ENCODE measurements around the gene RWDD2A.

The RWDD2A gene

DNA sequence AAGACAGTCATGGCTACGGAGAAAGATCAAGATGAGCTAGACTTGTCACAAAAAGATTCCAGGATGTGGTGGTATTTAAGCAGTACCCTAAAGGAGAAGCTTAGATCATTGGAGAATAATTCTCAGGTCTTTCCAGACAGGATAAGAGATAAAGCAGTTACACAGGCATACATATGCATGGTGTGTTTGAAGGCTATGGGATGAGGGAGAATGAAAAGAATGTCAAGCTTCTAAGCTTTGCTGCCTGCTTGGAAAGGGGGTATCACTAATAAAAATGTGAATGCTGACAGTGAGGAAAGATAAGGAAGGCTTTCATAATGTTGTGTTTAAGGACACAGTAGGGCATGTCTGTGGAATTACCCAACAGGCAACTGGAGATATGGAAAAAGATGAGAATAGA lies 28.1 kb downstream of the RWDD2A start:
- Histone ChIP-seq H2AK5ac (ENCODE audit: low read length, severe bottlenecking) (no peak overlapping the region), H3K27me3 (ENCODE audit: control insufficient read depth in 1 of 2, insufficient read depth in 1 of 2, low read length in 2 of 2) (no peaks in the 10 kb centered on the region), H4K8ac (ENCODE audit: low read length) (no peak overlapping the region), H3K4ac (ENCODE audit: low read depth in 1 of 2, low read length in 2 of 2) (no peak overlapping the region), H3K4me1 (ENCODE audit: control insufficient read depth, insufficient read depth, low read depth, low read length) (no peaks in the 10 kb centered on the region), H4K91ac (ENCODE audit: low read length) (no peak overlapping the region), H3K9me3 (ENCODE audit: control insufficient read depth, low read length) (no peaks in the 10 kb centered on the region), H3K4me3 (ENCODE audit: insufficient read depth in 1 of 2, low read depth in 1 of 2, low read length in 2 of 2) (no peak overlapping the region), H3K18ac (ENCODE audit: low read depth in 1 of 2, low read length in 2 of 2) (no peak overlapping the region), H2BK12ac (ENCODE audit: low read length in 2 of 2) (no peak overlapping the region), H3K36me3 (ENCODE audit: control insufficient read depth in 1 of 2, insufficient read depth in 2 of 2, low read depth in 1 of 2, low read length in 2 of 2) (peaks cover 0 to 20% of the 10 kb centered on the region in 2 experiments), H2BK15ac (ENCODE audit: low read depth, poor library complexity, severe bottlenecking) (no peak overlapping the region), H3K79me1 (replicated peaks; ENCODE audit: low read length, poor library complexity, severe bottlenecking) (no peaks in the 10 kb centered on the region), H3K4me2 (ENCODE audit: low read length, poor library complexity, severe bottlenecking) (no peak overlapping the region), H2BK120ac (ENCODE audit: low read depth, low read length) (no peak overlapping the region), H3K14ac (ENCODE audit: low read length in 2 of 2) (no peak overlapping the region), H3K9ac (ENCODE audit: low read length) (no peak overlapping the region), H2BK5ac (ENCODE audit: low read depth, low read length, poor library complexity, severe bottlenecking) (no peak overlapping the region), H2AFZ (ENCODE audit: low read depth, low read length) (no peak overlapping the region), H3K23ac (ENCODE audit: low read length in 2 of 2) (no peak overlapping the region), H3K27ac (ENCODE audit: low read length, poor library complexity, severe bottlenecking) (no peak overlapping the region)
- WGBS = 77% methylated on average over 1 of the region's 1 CpG
- peak; percentile 5 for DNase-seq

DNA sequence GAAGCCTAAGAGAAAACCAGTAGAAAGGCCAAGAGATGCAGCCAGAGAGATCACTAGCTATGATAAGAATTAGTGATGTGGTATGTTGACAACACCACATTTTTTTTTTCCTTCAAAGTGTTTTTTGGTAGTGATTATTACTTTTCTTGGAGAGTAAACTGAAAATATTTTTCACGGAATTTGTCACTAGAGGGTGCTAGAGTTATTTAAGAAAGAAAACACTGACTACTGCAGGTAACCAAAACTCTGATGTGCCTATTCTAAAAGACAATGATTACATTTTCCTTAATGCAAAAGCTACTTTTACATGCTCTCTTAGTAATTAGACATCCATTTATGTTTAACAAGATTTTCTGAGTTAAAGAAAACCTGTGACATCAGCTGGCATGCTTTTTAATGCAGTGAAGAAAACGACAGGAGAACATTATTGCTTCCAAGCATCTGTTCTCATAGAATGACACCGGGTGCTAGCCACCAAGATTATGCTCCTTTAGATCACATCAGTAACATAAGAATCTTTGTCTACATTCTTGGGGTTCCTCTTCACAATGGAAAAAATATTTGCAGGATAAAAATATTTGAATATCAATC lies 28.8 kb downstream of the RWDD2A start:
- Histone ChIP-seq H4K91ac (ENCODE audit: low read length) (no peak overlapping the region), H2BK120ac (ENCODE audit: low read depth, low read length) (no peak overlapping the region), H2BK12ac (ENCODE audit: low read length in 2 of 2) (no peak overlapping the region), H3K27ac (ENCODE audit: low read length, poor library complexity, severe bottlenecking) (no peak overlapping the region), H3K4me3 (ENCODE audit: insufficient read depth in 1 of 2, low read depth in 1 of 2, low read length in 2 of 2) (no peak overlapping the region), H3K4me1 (ENCODE audit: control insufficient read depth, insufficient read depth, low read depth, low read length) (no peaks in the 10 kb centered on the region), H2AK5ac (ENCODE audit: low read length, severe bottlenecking) (no peak overlapping the region), H3K18ac (ENCODE audit: low read depth in 1 of 2, low read length in 2 of 2) (no peak overlapping the region), H3K36me3 (ENCODE audit: control insufficient read depth in 1 of 2, insufficient read depth in 2 of 2, low read depth in 1 of 2, low read length in 2 of 2) (peaks cover 0 to 20% of the 10 kb centered on the region in 2 experiments), H3K79me1 (replicated peaks; ENCODE audit: low read length, poor library complexity, severe bottlenecking) (no peaks in the 10 kb centered on the region), H3K9ac (ENCODE audit: low read length) (no peak overlapping the region), H3K14ac (ENCODE audit: low read length in 2 of 2) (no peak overlapping the region), H3K27me3 (ENCODE audit: control insufficient read depth in 1 of 2, insufficient read depth in 1 of 2, low read length in 2 of 2) (no peaks in the 10 kb centered on the region), H3K4ac (ENCODE audit: low read depth in 1 of 2, low read length in 2 of 2) (no peak overlapping the region), H3K23ac (ENCODE audit: low read length in 2 of 2) (no peak overlapping the region), H2BK15ac (ENCODE audit: low read depth, poor library complexity, severe bottlenecking) (no peak overlapping the region), H3K9me3 (ENCODE audit: control insufficient read depth, low read length) (no peaks in the 10 kb centered on the region), H2AFZ (ENCODE audit: low read depth, low read length) (no peak overlapping the region), H4K8ac (ENCODE audit: low read length) (no peak overlapping the region), H2BK5ac (ENCODE audit: low read depth, low read length, poor library complexity, severe bottlenecking) (no peak overlapping the region), H3K4me2 (ENCODE audit: low read length, poor library complexity, severe bottlenecking) (no peak overlapping the region)
- WGBS = 94% methylated on average over 2 of the region's 3 CpGs
- peak; percentile 55 for DNase-seq

DNA sequence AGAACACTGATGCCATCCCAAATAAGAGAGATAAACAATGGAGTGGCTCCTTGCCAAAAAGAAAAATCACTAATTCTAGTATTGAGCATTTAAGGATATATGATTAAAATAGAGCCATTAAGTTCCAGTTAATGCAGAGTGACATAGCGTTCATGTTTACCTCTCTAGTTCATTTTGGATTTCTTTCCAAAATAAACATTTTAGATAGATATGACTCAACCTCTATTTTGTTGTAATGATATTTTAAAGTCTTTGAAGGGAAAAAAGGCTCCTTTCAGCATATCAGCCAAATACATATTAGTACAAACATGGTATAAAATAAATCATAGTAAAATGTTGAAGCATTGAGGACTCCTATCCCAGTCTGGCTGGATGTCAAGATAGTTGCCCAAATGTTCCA lies 33.4 kb downstream of the RWDD2A start:
- H3K23ac ChIP-seq (ENCODE audit: low read length in 2 of 2) = no peak overlapping the region
- no peak for DNase-seq
- no peak overlapping the region for H4K8ac ChIP-seq (ENCODE audit: low read length)
- no CpG with 5 or more reads among the region's 1 CpG for WGBS
- no peaks in the 10 kb centered on the region for H3K27me3 ChIP-seq (ENCODE audit: control insufficient read depth in 1 of 2, insufficient read depth in 1 of 2, low read length in 2 of 2)
- no peaks in the 10 kb centered on the region for H3K9me3 ChIP-seq (ENCODE audit: control insufficient read depth, low read length)
- H3K9ac ChIP-seq (ENCODE audit: low read length) = no peak overlapping the region
- H2BK5ac ChIP-seq (ENCODE audit: low read depth, low read length, poor library complexity, severe bottlenecking) = no peak overlapping the region
- H3K79me1 ChIP-seq (replicated peaks; ENCODE audit: low read length, poor library complexity, severe bottlenecking) = no peaks in the 10 kb centered on the region
- peaks cover 0 to 17% of the 10 kb centered on the region in 2 experiments for H3K36me3 ChIP-seq (ENCODE audit: control insufficient read depth in 1 of 2, insufficient read depth in 2 of 2, low read depth in 1 of 2, low read length in 2 of 2)
- H3K27ac ChIP-seq (ENCODE audit: low read length, poor library complexity, severe bottlenecking) = no peak overlapping the region
- H3K4me1 ChIP-seq (ENCODE audit: control insufficient read depth, insufficient read depth, low read depth, low read length) = no peaks in the 10 kb centered on the region
- H2AK5ac ChIP-seq (ENCODE audit: low read length, severe bottlenecking) = no peak overlapping the region
- no peak overlapping the region for H3K4me3 ChIP-seq (ENCODE audit: insufficient read depth in 1 of 2, low read depth in 1 of 2, low read length in 2 of 2)
- no peak overlapping the region for H2BK12ac ChIP-seq (ENCODE audit: low read length in 2 of 2)
- no peak overlapping the region for H2BK120ac ChIP-seq (ENCODE audit: low read depth, low read length)
- H4K91ac ChIP-seq (ENCODE audit: low read length) = no peak overlapping the region
- no peak overlapping the region for H3K4ac ChIP-seq (ENCODE audit: low read depth in 1 of 2, low read length in 2 of 2)
- H3K4me2 ChIP-seq (ENCODE audit: low read length, poor library complexity, severe bottlenecking) = no peak overlapping the region
- no peak overlapping the region for H2BK15ac ChIP-seq (ENCODE audit: low read depth, poor library complexity, severe bottlenecking)
- H3K14ac ChIP-seq (ENCODE audit: low read length in 2 of 2) = no peak overlapping the region
- no peak overlapping the region for H2AFZ ChIP-seq (ENCODE audit: low read depth, low read length)
- H3K18ac ChIP-seq (ENCODE audit: low read depth in 1 of 2, low read length in 2 of 2) = no peak overlapping the region

GRCh38 chr6:83231146-83231545 lies 38.0 kb downstream of the RWDD2A start:
- Histone ChIP-seq H3K14ac (ENCODE audit: low read length in 2 of 2) (no peak overlapping the region), H3K9ac (ENCODE audit: low read length) (no peak overlapping the region), H2AK5ac (ENCODE audit: low read length, severe bottlenecking) (no peak overlapping the region), H3K4me2 (ENCODE audit: low read length, poor library complexity, severe bottlenecking) (no peak overlapping the region), H3K4me3 (ENCODE audit: insufficient read depth in 1 of 2, low read depth in 1 of 2, low read length in 2 of 2) (no peak overlapping the region), H3K18ac (ENCODE audit: low read depth in 1 of 2, low read length in 2 of 2) (no peak overlapping the region), H3K9me3 (ENCODE audit: control insufficient read depth, low read length) (no peaks in the 10 kb centered on the region), H3K4ac (ENCODE audit: low read depth in 1 of 2, low read length in 2 of 2) (no peak overlapping the region), H4K8ac (ENCODE audit: low read length) (no peak overlapping the region), H4K91ac (ENCODE audit: low read length) (no peak overlapping the region), H3K4me1 (ENCODE audit: control insufficient read depth, insufficient read depth, low read depth, low read length) (no peaks in the 10 kb centered on the region), H3K79me1 (replicated peaks; ENCODE audit: low read length, poor library complexity, severe bottlenecking) (no peaks in the 10 kb centered on the region), H2BK5ac (ENCODE audit: low read depth, low read length, poor library complexity, severe bottlenecking) (no peak overlapping the region), H3K36me3 (ENCODE audit: control insufficient read depth in 1 of 2, insufficient read depth in 2 of 2, low read depth in 1 of 2, low read length in 2 of 2) (peaks cover 0 to 7% of the 10 kb centered on the region in 2 experiments), H3K23ac (ENCODE audit: low read length in 2 of 2) (no peak overlapping the region), H2BK12ac (ENCODE audit: low read length in 2 of 2) (no peak overlapping the region), H2BK15ac (ENCODE audit: low read depth, poor library complexity, severe bottlenecking) (no peak overlapping the region), H3K27me3 (ENCODE audit: control insufficient read depth in 1 of 2, insufficient read depth in 1 of 2, low read length in 2 of 2) (no peaks in the 10 kb centered on the region), H2AFZ (ENCODE audit: low read depth, low read length) (no peak overlapping the region), H3K27ac (ENCODE audit: low read length, poor library complexity, severe bottlenecking) (no peak overlapping the region), H2BK120ac (ENCODE audit: low read depth, low read length) (no peak overlapping the region)
- 88% methylated on average over 1 of the region's 1 CpG for WGBS
- DNase-seq = no peak
